ENCODE measurements around the gene GARRE1.
A peak's percentile ranks its signal among the peaks of the same experiment; 100 is the strongest.

The GARRE1 gene

GRCh38 chr19:34299576-34299975 lies 45.2 kb downstream of the GARRE1 start:
- TF ChIP-seq CTCF (IDR thresholded peaks at IDR 0.05; ENCODE audit: unreplicated experiment in 3 of 3): no peak
- Mint-ChIP-seq H3K27ac (peak overlapping the region; percentile 34 to 83 (median 81)), H3K4me3 (no peak overlapping the region), H3K27me3 (ENCODE audit: low read depth) (no peaks in the 10 kb centered on the region), H3K9me3 (no peaks in the 10 kb centered on the region), H3K36me3 (ENCODE audit: low read depth) (peaks cover 22% of the 10 kb centered on the region), H3K4me1 (no peaks in the 10 kb centered on the region)

GRCh38 chr19:34300380-34300779 lies 46.0 kb downstream of the GARRE1 start:
- Mint-ChIP-seq H3K9me3 (no peaks in the 10 kb centered on the region), H3K4me1 (peaks cover 2% of the 10 kb centered on the region), H3K27ac (no peak overlapping the region), H3K27me3 (ENCODE audit: low read depth) (no peaks in the 10 kb centered on the region), H3K4me3 (no peak overlapping the region), H3K36me3 (ENCODE audit: low read depth) (peaks cover 28% of the 10 kb centered on the region)
- TF ChIP-seq CTCF (IDR thresholded peaks at IDR 0.05; ENCODE audit: unreplicated experiment in 3 of 3): no peak

GRCh38 chr19:34300962-34301361 lies 46.6 kb downstream of the GARRE1 start:
- Mint-ChIP-seq H3K4me1 (peaks cover 8% of the 10 kb centered on the region), H3K4me3 (no peak overlapping the region), H3K9me3 (no peaks in the 10 kb centered on the region), H3K27me3 (ENCODE audit: low read depth) (no peaks in the 10 kb centered on the region), H3K36me3 (ENCODE audit: low read depth) (peaks cover 33% of the 10 kb centered on the region), H3K27ac (no peak overlapping the region)
- no peak for TF ChIP-seq CTCF (IDR thresholded peaks at IDR 0.05; ENCODE audit: unreplicated experiment in 3 of 3)
